Endothelial cell of umbilical vein (primary cell): ENCODE measurements around the gene ECD. TPM values are rescaled to one million over a fixed set of nuclear protein-coding genes. Genes with fewer than 3 reads are reported as not detected.

Experiments
- BruUV-seq: library from RNA; stranded (reverse); fragments of 400-500 nt; replicated peaks from 2 replicates; lab custom pipeline; 2021; lab: Mats Ljungman, UMichigan
- CTCF ChIA-PET: fragments of 300-600, 350-600 bp; sonication (Branson Sonifier 250); formaldehyde crosslinking; loops from one replicate; lab custom pipeline; 2021; ENCODE audit warnings: antibody characterized with exemption, inconsistent platforms; lab: Charles Lee
- POLR2A ChIA-PET: fragments of 300-600, 350-600 bp; sonication (Branson Sonifier 250); formaldehyde crosslinking; loops from one replicate; lab custom pipeline; 2021; ENCODE audit warnings: antibody characterized with exemption, inconsistent platforms; lab: Charles Lee
- DNase-seq: peaks from one replicate; pipeline ENCODE4 v3.0.0-alpha.2; 2011; ENCODE audit warnings: low read depth, low spot score
- FAIRE-seq: peaks from 2 replicates; lab custom pipeline; 2011; peaks lifted over from hg19 to GRCh38; lab: Jason Lieb, UNC
- H2AFZ ChIP-seq: 2 replicates; pipeline ENCODE4 v1.6.0; 2012; ENCODE audit warnings: low read depth, low read length, control low read depth, inconsistent platforms
- H3K27ac ChIP-seq: 2 replicates; pipeline ENCODE4 v1.5.1; 2011; ENCODE audit warnings: low read depth, mild to moderate bottlenecking, control low read depth, low read length, moderate library complexity; ENCODE audit not compliant: insufficient read depth
- H3K27me3 ChIP-seq, 2 experiments: 2 replicates each; pipeline versions ENCODE4 v1.6.0 to v1.6.1; 2011; ENCODE audit warnings: low read length in 2 of 2, mixed read lengths in 1 of 2; ENCODE audit not compliant: control insufficient read depth in 2 of 2, insufficient read depth in 2 of 2
- H3K36me3 ChIP-seq, 2 experiments: 2 replicates in 1 of 2; 3 replicates in 1 of 2; pipeline ENCODE4 v1.5.1; 2011; ENCODE audit warnings: low read length in 2 of 2, mild to moderate bottlenecking in 1 of 2, moderate library complexity in 1 of 2; ENCODE audit not compliant: control insufficient read depth in 2 of 2, insufficient read depth in 2 of 2; ENCODE audit errors: extremely low read depth in 1 of 2
- H3K4me1 ChIP-seq: 3 replicates; pipeline ENCODE4 v1.5.1; 2011; ENCODE audit warnings: mild to moderate bottlenecking, low read length; ENCODE audit not compliant: control insufficient read depth, insufficient read depth; ENCODE audit errors: extremely low read depth
- H3K4me2 ChIP-seq: 2 replicates; pipeline ENCODE4 v1.6.1; 2011; ENCODE audit warnings: low read length, control low read depth, mixed read lengths; ENCODE audit not compliant: insufficient read depth
- H3K4me3 ChIP-seq, 3 experiments: fragments of 200-600 bp in 1 of 3; sonication (generic), shearing (Covaris generic) in 1 of 3; replicated peaks in 1 of 3; 2 replicates each; pipeline ENCODE4 v1.5.1; 2011 to 2016; ENCODE audit warnings: control low read depth in 3 of 3, low read length in 3 of 3, mild to moderate bottlenecking in 2 of 3, inconsistent platforms in 1 of 3, low read depth in 1 of 3, moderate library complexity in 1 of 3; ENCODE audit not compliant: insufficient read depth in 1 of 3
- H3K79me2 ChIP-seq: 2 replicates; pipeline ENCODE4 v1.6.0; 2012; ENCODE audit warnings: low read length, inconsistent platforms; ENCODE audit not compliant: control insufficient read depth, insufficient read depth
- H3K9ac ChIP-seq: replicated peaks from 2 replicates; pipeline ENCODE3; 2011; ENCODE audit warnings: low read length, control low read depth; ENCODE audit not compliant: insufficient read depth; ENCODE audit errors: extremely low read depth
- H3K9me1 ChIP-seq: replicated peaks from 3 replicates; pipeline ENCODE4 v1.6.0; 2011; ENCODE audit warnings: mild to moderate bottlenecking, low read length; ENCODE audit not compliant: control insufficient read depth, insufficient read depth; ENCODE audit errors: extremely low read depth
- H3K9me3 ChIP-seq: replicated peaks from 2 replicates; pipeline ENCODE4 v1.5.1; 2012; ENCODE audit warnings: low read length, inconsistent platforms; ENCODE audit not compliant: control insufficient read depth, insufficient read depth
- H4K20me1 ChIP-seq: replicated peaks from 2 replicates; pipeline ENCODE3; 2011; ENCODE audit warnings: mild to moderate bottlenecking, low read length; ENCODE audit not compliant: control insufficient read depth, insufficient read depth; ENCODE audit errors: extremely low read depth
- EZH2 ChIP-seq: IDR thresholded peaks from 2 replicates; pipeline ENCODE4 v1.6.1; 2012; ENCODE audit warnings: borderline replicate concordance, low read depth, mild to moderate bottlenecking, moderate library complexity, low read length, inconsistent platforms; ENCODE audit not compliant: severe bottlenecking
- FOS ChIP-seq: IDR thresholded peaks from 2 replicates; pipeline ENCODE4 v1.6.1; 2011; ENCODE audit warnings: mild to moderate bottlenecking, low read length, moderate library complexity, borderline replicate concordance; ENCODE audit not compliant: insufficient read depth
- GATA2 ChIP-seq: IDR thresholded peaks from 2 replicates; pipeline ENCODE4 v1.7.0; 2011; ENCODE audit warnings: low read depth, mild to moderate bottlenecking, moderate library complexity, mixed read lengths, low read length; ENCODE audit not compliant: insufficient read length, insufficient read depth
- JUN ChIP-seq: IDR thresholded peaks from 2 replicates; pipeline ENCODE4 v1.6.1; 2011; ENCODE audit warnings: borderline replicate concordance, low read depth; ENCODE audit not compliant: insufficient read length, insufficient read depth
- MAX ChIP-seq: IDR thresholded peaks from 2 replicates; pipeline ENCODE4 v1.6.1; 2011; ENCODE audit not compliant: insufficient read depth, insufficient read length
- MYC ChIP-seq: IDR thresholded peaks from one replicate; pipeline ENCODE4 v1.6.1; 2011; ENCODE audit warnings: mild to moderate bottlenecking, low read depth, low read length
- POLR2A ChIP-seq: IDR thresholded peaks from 2 replicates; pipeline ENCODE4 v1.6.1; 2012; ENCODE audit warnings: low read depth, mild to moderate bottlenecking, control low read depth, low read length
- POLR2AphosphoS5 ChIP-seq: IDR thresholded peaks from 2 replicates; pipeline ENCODE4 v1.6.1; 2012; ENCODE audit warnings: low read depth, mild to moderate bottlenecking, control low read depth, low read length, moderate library complexity; ENCODE audit not compliant: insufficient read depth
- dilution Hi-C: fragments of 300-500 bp; cut with MboI; formaldehyde crosslinking; loops from one replicate; pipeline ENCODE4 v1.15.0; 2019; ENCODE audit warnings: low sequenced_read_pairs; ENCODE audit not compliant: extremely low pct_ligation_motif_present
- intact Hi-C: fragments of 100-400 bp; cut with micrococcal nuclease; formaldehyde crosslinking; loops from one replicate; pipeline ENCODE4 v1.10.0; 2022
- polyA plus RNA-seq, 4 experiments: library from polyadenylated mRNA; depleted of rRNA in 3 of 4; stranded (reverse) in 3 of 4; unstranded in 1 of 4; fragments of >200 nt; gene quantifications; 2 replicates each; pipeline versions ENCODE4 v1.2.1 to v1.2.3, GENCODE V29; 2011 to 2012; ENCODE audit warnings: missing spikeins in 1 of 4
- total RNA-seq: library from RNA; stranded (reverse); gene quantifications from 2 replicates; pipeline ENCODE4 v1.2.3, GENCODE V29; 2021
- TF ChIP-seq, protein P1 (sequence below), 2 donors: IDR thresholded peaks; 1 replicate in 1 of 2; 2 replicates in 1 of 2; pipeline ENCODE4 v1.5.1; 2011; ENCODE audit warnings: low read length in 2 of 2, mild to moderate bottlenecking in 2 of 2, moderate library complexity in 2 of 2, control low read depth in 1 of 2, inconsistent platforms in 1 of 2, low read depth in 1 of 2; ENCODE audit not compliant: insufficient read depth in 1 of 2; ENCODE audit errors: extremely low read depth in 1 of 2

Gene ECD
- total and polyA plus RNA-seq, 2 donors (not counting 3 experiments of a cell fraction or from before 2014, with no cell fraction given): 27.2 to 32.3 TPM

- H3K9me3 ChIP-seq: no peaks in the 10 kb centered on the region
- no peak overlapping the region for H2AFZ ChIP-seq
- no peak overlapping the region for H3K27ac ChIP-seq
- no peaks in the 10 kb centered on the region for H3K79me2 ChIP-seq
- TF ChIP-seq MYC: no peak
- TF ChIP-seq JUN: no peak
- no peak for TF ChIP-seq FOS
- TF ChIP-seq POLR2AphosphoS5: no peak
- TF ChIP-seq, protein P1, sequence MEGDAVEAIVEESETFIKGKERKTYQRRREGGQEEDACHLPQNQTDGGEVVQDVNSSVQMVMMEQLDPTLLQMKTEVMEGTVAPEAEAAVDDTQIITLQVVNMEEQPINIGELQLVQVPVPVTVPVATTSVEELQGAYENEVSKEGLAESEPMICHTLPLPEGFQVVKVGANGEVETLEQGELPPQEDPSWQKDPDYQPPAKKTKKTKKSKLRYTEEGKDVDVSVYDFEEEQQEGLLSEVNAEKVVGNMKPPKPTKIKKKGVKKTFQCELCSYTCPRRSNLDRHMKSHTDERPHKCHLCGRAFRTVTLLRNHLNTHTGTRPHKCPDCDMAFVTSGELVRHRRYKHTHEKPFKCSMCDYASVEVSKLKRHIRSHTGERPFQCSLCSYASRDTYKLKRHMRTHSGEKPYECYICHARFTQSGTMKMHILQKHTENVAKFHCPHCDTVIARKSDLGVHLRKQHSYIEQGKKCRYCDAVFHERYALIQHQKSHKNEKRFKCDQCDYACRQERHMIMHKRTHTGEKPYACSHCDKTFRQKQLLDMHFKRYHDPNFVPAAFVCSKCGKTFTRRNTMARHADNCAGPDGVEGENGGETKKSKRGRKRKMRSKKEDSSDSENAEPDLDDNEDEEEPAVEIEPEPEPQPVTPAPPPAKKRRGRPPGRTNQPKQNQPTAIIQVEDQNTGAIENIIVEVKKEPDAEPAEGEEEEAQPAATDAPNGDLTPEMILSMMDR (IDR thresholded peaks at IDR 0.05; ENCODE audit: extremely low read depth in 1 of 2, insufficient read depth in 1 of 2, low read depth in 1 of 2, low read length in 2 of 2): no peak
- TF ChIP-seq GATA2: no peak
- H3K4me1 ChIP-seq: no peaks in the 10 kb centered on the region
- dilution Hi-C loops: no loop called here
- H3K27me3 ChIP-seq: no peaks in the 10 kb centered on the region
- no peak overlapping the region for H3K4me3 ChIP-seq
- no TSS peak for BruUV-seq
- no peak overlapping the region for H3K4me2 ChIP-seq
- no peaks in the 10 kb centered on the region for H4K20me1 ChIP-seq
- DNase-seq: no peak
- CTCF ChIA-PET: no interaction called here
- peaks cover 0 to 2% of the 10 kb centered on the region in 2 experiments for H3K36me3 ChIP-seq
- FAIRE-seq: no peak
- no peak overlapping the region for H3K9ac ChIP-seq
- intact Hi-C loops: no loop called here
- POLR2A ChIA-PET: no interaction called here
- H3K9me1 ChIP-seq: no peaks in the 10 kb centered on the region
Observed at GRCh38 chr10:73205081-73205480, 37.3 kb upstream of the ECD start.

- no peak overlapping the region for H2AFZ ChIP-seq
- no peak for TF ChIP-seq MAX
- no peak for TF ChIP-seq MYC
- TF ChIP-seq GATA2: no peak
- no peak for TF ChIP-seq EZH2
- no peak for TF ChIP-seq JUN
- TF ChIP-seq POLR2A: no peak
- no peak for TF ChIP-seq FOS
- no peak for DNase-seq
- H3K9ac ChIP-seq: no peak overlapping the region
- FAIRE-seq: no peak
- H3K4me1 ChIP-seq: no peaks in the 10 kb centered on the region
- H3K36me3 ChIP-seq: no peaks in the 10 kb centered on the region
- H3K27me3 ChIP-seq: no peaks in the 10 kb centered on the region
- no TSS peak for BruUV-seq
- no peaks in the 10 kb centered on the region for H3K9me1 ChIP-seq
- H3K27ac ChIP-seq: no peak overlapping the region
- no peaks in the 10 kb centered on the region for H3K9me3 ChIP-seq
- POLR2A ChIA-PET: no interaction called here
- CTCF ChIA-PET: no interaction called here
- no peaks in the 10 kb centered on the region for H3K79me2 ChIP-seq
- H3K4me3 ChIP-seq: no peak overlapping the region
- no peaks in the 10 kb centered on the region for H4K20me1 ChIP-seq
- no peak overlapping the region for H3K4me2 ChIP-seq
- intact Hi-C loops (no loop called here), dilution Hi-C loops (no loop called here)
Observed at GRCh38 chr10:73190188-73190587, 22.4 kb upstream of the ECD start.
